Central memory CD8-positive, alpha-beta T cell (primary cell): Measurements from ENCODE around the gene MIDN.

ENCODE experiments used
- ATAC-seq: fragments of 150-1000 bp; cut with Tn5 transposase; replicated peaks from 2 replicates; pipeline ENCODE4 v1.10.0; 2022; ENCODE audit warnings: mild to moderate bottlenecking, moderate FRiP score, moderate number of reproducible peaks; ENCODE audit not compliant: poor library complexity, severe bottlenecking; ENCODE audit errors: extremely low read depth
- DNase-seq, 2 donors: peaks; one replicate each; pipeline ENCODE4 v3.0.0; 2021; ENCODE audit warnings: low spot score in 2 of 2
- H3K27ac Mint-ChIP-seq: one replicate; pipeline ENCODE4 v1.8.0; 2022; ENCODE audit warnings: low read depth, mild to moderate bottlenecking, moderate library complexity, mixed read lengths
- H3K27me3 Mint-ChIP-seq: one replicate; pipeline ENCODE4 v1.8.0; 2022; ENCODE audit warnings: mixed read lengths
- H3K36me3 Mint-ChIP-seq: one replicate; pipeline ENCODE4 v1.8.0; 2022; ENCODE audit warnings: mild to moderate bottlenecking, moderate library complexity, mixed read lengths; ENCODE audit not compliant: insufficient read depth
- H3K4me1 Mint-ChIP-seq: one replicate; pipeline ENCODE4 v1.8.0; 2022; ENCODE audit warnings: mixed read lengths
- H3K4me3 Mint-ChIP-seq: one replicate; pipeline ENCODE4 v1.8.0; 2022; ENCODE audit warnings: mild to moderate bottlenecking, moderate library complexity, mixed read lengths
- H3K9me3 Mint-ChIP-seq: one replicate; pipeline ENCODE4 v1.8.0; 2022; ENCODE audit warnings: mixed read lengths

MIDN gene

GRCh38 chr19:1232652-1233072 is 15.7 kb upstream of the MIDN start:
- H3K4me1 Mint-ChIP-seq: no peaks in the 10 kb centered on the region
- no peak overlapping the region for H3K27ac Mint-ChIP-seq
- H3K9me3 Mint-ChIP-seq: no peaks in the 10 kb centered on the region
- H3K36me3 Mint-ChIP-seq: no peaks in the 10 kb centered on the region
- H3K27me3 Mint-ChIP-seq: no peaks in the 10 kb centered on the region
- no peak overlapping the region for H3K4me3 Mint-ChIP-seq
- no peak for DNase-seq
- no peak for ATAC-seq

GRCh38 chr19:1233115-1233667 is 15.2 kb upstream of the MIDN start:
- Mint-ChIP-seq H3K4me3 (no peak overlapping the region), H3K4me1 (peaks cover 1% of the 10 kb centered on the region), H3K27me3 (peaks cover 2% of the 10 kb centered on the region), H3K27ac (no peak overlapping the region), H3K9me3 (no peaks in the 10 kb centered on the region), H3K36me3 (no peaks in the 10 kb centered on the region)
- ATAC-seq (no peak), DNase-seq (no peak)

- H3K9me3 Mint-ChIP-seq: no peaks in the 10 kb centered on the region
- peaks cover 10% of the 10 kb centered on the region for H3K4me1 Mint-ChIP-seq
- H3K36me3 Mint-ChIP-seq: no peaks in the 10 kb centered on the region
- ATAC-seq (no peak), DNase-seq (no peak)
- no peak overlapping the region for H3K4me3 Mint-ChIP-seq
- H3K27ac Mint-ChIP-seq: no peak overlapping the region
- H3K27me3 Mint-ChIP-seq: peaks cover 12% of the 10 kb centered on the region
Measured at GRCh38 chr19:1234051-1234954, 14.1 kb upstream of the MIDN start.

- peaks cover 10% of the 10 kb centered on the region for H3K4me1 Mint-ChIP-seq
- no peaks in the 10 kb centered on the region for H3K9me3 Mint-ChIP-seq
- peaks cover 12% of the 10 kb centered on the region for H3K27me3 Mint-ChIP-seq
- no peak overlapping the region for H3K27ac Mint-ChIP-seq
- H3K36me3 Mint-ChIP-seq: no peaks in the 10 kb centered on the region
- ATAC-seq: no peak
- H3K4me3 Mint-ChIP-seq: peak overlapping the region; percentile 23
- no peak for DNase-seq
Measured at GRCh38 chr19:1234955-1235380, 13.4 kb upstream of the MIDN start.

- Mint-ChIP-seq H3K9me3 (no peaks in the 10 kb centered on the region), H3K36me3 (no peaks in the 10 kb centered on the region), H3K27ac (no peak overlapping the region), H3K27me3 (peaks cover 12% of the 10 kb centered on the region), H3K4me3 (peak overlapping the region; percentile 23), H3K4me1 (peaks cover 10% of the 10 kb centered on the region)
- ATAC-seq (no peak), DNase-seq (no peak)
Measured at GRCh38 chr19:1235625-1236538, 12.5 kb upstream of the MIDN start.

GRCh38 chr19:1236576-1236975 is 11.8 kb upstream of the MIDN start:
- no peak overlapping the region for H3K4me3 Mint-ChIP-seq
- no peak for ATAC-seq

GRCh38 chr19:1237027-1237659 is 11.2 kb upstream of the MIDN start:
- no peak for DNase-seq
- H3K36me3 Mint-ChIP-seq: peaks cover 7% of the 10 kb centered on the region
- H3K27ac Mint-ChIP-seq: no peak overlapping the region
- H3K4me3 Mint-ChIP-seq: peak overlapping the region; percentile 52
- H3K4me1 Mint-ChIP-seq: peaks cover 17% of the 10 kb centered on the region
- H3K9me3 Mint-ChIP-seq: no peaks in the 10 kb centered on the region
- no peak for ATAC-seq
- peaks cover 12% of the 10 kb centered on the region for H3K27me3 Mint-ChIP-seq

More at GRCh38 chr19:1236576-1236975, 11.8 kb upstream of the MIDN start:
- peaks cover 12% of the 10 kb centered on the region for H3K27me3 Mint-ChIP-seq
- peaks cover 6% of the 10 kb centered on the region for H3K36me3 Mint-ChIP-seq
- no peak for DNase-seq
- peaks cover 15% of the 10 kb centered on the region for H3K4me1 Mint-ChIP-seq
- no peaks in the 10 kb centered on the region for H3K9me3 Mint-ChIP-seq
- H3K27ac Mint-ChIP-seq: no peak overlapping the region

- H3K27me3 Mint-ChIP-seq: peaks cover 12% of the 10 kb centered on the region
- peak within 1 kb of the TSS; percentile 96 for H3K27ac Mint-ChIP-seq
- DNase-seq (no peak), ATAC-seq (no peak)
- H3K36me3 Mint-ChIP-seq: peaks cover 7% of the 10 kb centered on the region
- peaks cover 17% of the 10 kb centered on the region for H3K4me1 Mint-ChIP-seq
- no peaks in the 10 kb centered on the region for H3K9me3 Mint-ChIP-seq
- H3K4me3 Mint-ChIP-seq: peak within 1 kb of the TSS; percentile 87
Measured at GRCh38 chr19:1237754-1238368, 10.5 kb upstream of the MIDN start, which contains the start of gene CBARP. Gene CBARP (minus strand): TSS chr19:1238005. CDS start chr19:1236100, 1,905 bp downstream.

- ATAC-seq: no peak
- H3K36me3 Mint-ChIP-seq: peaks cover 7% of the 10 kb centered on the region
- H3K27me3 Mint-ChIP-seq: peaks cover 12% of the 10 kb centered on the region
- peak overlapping the region; percentile 87 for H3K4me3 Mint-ChIP-seq
- no peak for DNase-seq
- H3K9me3 Mint-ChIP-seq: no peaks in the 10 kb centered on the region
- peaks cover 17% of the 10 kb centered on the region for H3K4me1 Mint-ChIP-seq
- peak overlapping the region; percentile 96 for H3K27ac Mint-ChIP-seq
Measured at GRCh38 chr19:1238369-1239303, 9.7 kb upstream of the MIDN start.

- H3K36me3 Mint-ChIP-seq: peaks cover 7% of the 10 kb centered on the region
- H3K4me3 Mint-ChIP-seq: peak overlapping the region; percentile 87
- ATAC-seq (no peak), DNase-seq (no peak)
- H3K27ac Mint-ChIP-seq: peak overlapping the region; percentile 96
- no peaks in the 10 kb centered on the region for H3K9me3 Mint-ChIP-seq
- peaks cover 12% of the 10 kb centered on the region for H3K27me3 Mint-ChIP-seq
- H3K4me1 Mint-ChIP-seq: peaks cover 17% of the 10 kb centered on the region
Measured at GRCh38 chr19:1239420-1239795, 9.0 kb upstream of the MIDN start.
